SK-N-SH (cell line): ENCODE data around the gene TINAGL1.

Experiments
- POLR2AphosphoS5 ChIP-seq: IDR thresholded peaks from 2 replicates; pipeline ENCODE4 v1.6.1; 2012; ENCODE audit warnings: low read depth, low read length
- RAD21 ChIP-seq: IDR thresholded peaks from 2 replicates; pipeline ENCODE4 v1.6.1; 2012; ENCODE audit warnings: mild to moderate bottlenecking, low read length
- TF ChIP-seq, protein P1 (sequence below): fragments of 200-600 bp; sonication (generic); IDR thresholded peaks from 2 replicates; pipeline ENCODE4 v1.6.1; 2017; ENCODE audit warnings: antibody characterized with exemption, mild to moderate bottlenecking, moderate library complexity
- TF ChIP-seq, protein P2 (sequence below): fragments of 150-350 bp; IDR thresholded peaks from 2 replicates; pipeline ENCODE4 v1.6.1; 2017; ENCODE audit warnings: antibody characterized with exemption, low read length, low read depth, borderline replicate concordance

DNA sequence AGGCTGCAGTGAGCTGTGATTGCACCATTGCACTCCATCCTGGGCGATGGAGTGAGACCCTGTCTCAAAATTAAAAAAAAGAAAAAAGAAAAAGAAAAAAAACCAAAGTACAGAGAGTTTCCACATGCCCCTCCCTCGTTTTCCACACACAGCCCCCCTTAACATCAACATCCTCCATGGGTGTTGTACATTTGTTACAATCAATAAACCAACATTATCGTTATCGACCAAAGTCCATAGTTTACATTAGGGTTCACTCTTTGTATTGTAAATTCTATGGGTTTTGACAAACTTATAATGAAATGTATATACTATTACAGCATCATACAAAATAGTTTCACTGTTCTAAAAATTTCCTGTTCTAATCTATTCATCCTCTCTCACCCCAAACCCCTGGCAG, 15.9 kb upstream of the TINAGL1 start:
- TF ChIP-seq, protein P1, sequence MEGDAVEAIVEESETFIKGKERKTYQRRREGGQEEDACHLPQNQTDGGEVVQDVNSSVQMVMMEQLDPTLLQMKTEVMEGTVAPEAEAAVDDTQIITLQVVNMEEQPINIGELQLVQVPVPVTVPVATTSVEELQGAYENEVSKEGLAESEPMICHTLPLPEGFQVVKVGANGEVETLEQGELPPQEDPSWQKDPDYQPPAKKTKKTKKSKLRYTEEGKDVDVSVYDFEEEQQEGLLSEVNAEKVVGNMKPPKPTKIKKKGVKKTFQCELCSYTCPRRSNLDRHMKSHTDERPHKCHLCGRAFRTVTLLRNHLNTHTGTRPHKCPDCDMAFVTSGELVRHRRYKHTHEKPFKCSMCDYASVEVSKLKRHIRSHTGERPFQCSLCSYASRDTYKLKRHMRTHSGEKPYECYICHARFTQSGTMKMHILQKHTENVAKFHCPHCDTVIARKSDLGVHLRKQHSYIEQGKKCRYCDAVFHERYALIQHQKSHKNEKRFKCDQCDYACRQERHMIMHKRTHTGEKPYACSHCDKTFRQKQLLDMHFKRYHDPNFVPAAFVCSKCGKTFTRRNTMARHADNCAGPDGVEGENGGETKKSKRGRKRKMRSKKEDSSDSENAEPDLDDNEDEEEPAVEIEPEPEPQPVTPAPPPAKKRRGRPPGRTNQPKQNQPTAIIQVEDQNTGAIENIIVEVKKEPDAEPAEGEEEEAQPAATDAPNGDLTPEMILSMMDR = no peak
- TF ChIP-seq, protein P2, sequence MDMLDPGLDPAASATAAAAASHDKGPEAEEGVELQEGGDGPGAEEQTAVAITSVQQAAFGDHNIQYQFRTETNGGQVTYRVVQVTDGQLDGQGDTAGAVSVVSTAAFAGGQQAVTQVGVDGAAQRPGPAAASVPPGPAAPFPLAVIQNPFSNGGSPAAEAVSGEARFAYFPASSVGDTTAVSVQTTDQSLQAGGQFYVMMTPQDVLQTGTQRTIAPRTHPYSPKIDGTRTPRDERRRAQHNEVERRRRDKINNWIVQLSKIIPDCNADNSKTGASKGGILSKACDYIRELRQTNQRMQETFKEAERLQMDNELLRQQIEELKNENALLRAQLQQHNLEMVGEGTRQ = no peak
- TF ChIP-seq RAD21 (no peak), POLR2AphosphoS5 (no peak)
